IPS-20b (cell line): ENCODE measurements around the gene COL6A3.

Experiments used
- H3K27ac ChIP-seq: one replicate; pipeline ENCODE4 v1.5.1; 2013; ENCODE audit warnings: low read length
- H3K27me3 ChIP-seq: 2 replicates; pipeline ENCODE4 v1.6.1; 2013; ENCODE audit warnings: mild to moderate bottlenecking, low read length, inconsistent platforms; ENCODE audit not compliant: insufficient read depth
- H3K36me3 ChIP-seq: 2 replicates; pipeline ENCODE4 v1.6.1; 2013; ENCODE audit warnings: low read depth, mild to moderate bottlenecking, inconsistent platforms, low read length, moderate library complexity; ENCODE audit not compliant: insufficient read depth
- H3K4me1 ChIP-seq: 2 replicates; pipeline ENCODE4 v1.6.1; 2013; ENCODE audit warnings: mild to moderate bottlenecking, control low read depth, inconsistent platforms, low read length, moderate library complexity; ENCODE audit not compliant: insufficient read depth
- H3K4me3 ChIP-seq: 2 replicates; pipeline ENCODE4 v1.5.1; 2013; ENCODE audit warnings: mild to moderate bottlenecking, low read length, inconsistent platforms
- H3K9ac ChIP-seq: 2 replicates; pipeline ENCODE4 v1.6.1; 2013; ENCODE audit warnings: low read depth, mild to moderate bottlenecking, inconsistent platforms, low read length, moderate library complexity
- H3K9me3 ChIP-seq: 2 replicates; pipeline ENCODE4 v1.6.1; 2013; ENCODE audit warnings: mild to moderate bottlenecking, low read depth, low read length, inconsistent platforms; ENCODE audit not compliant: insufficient read depth

COL6A3 gene

DNA sequence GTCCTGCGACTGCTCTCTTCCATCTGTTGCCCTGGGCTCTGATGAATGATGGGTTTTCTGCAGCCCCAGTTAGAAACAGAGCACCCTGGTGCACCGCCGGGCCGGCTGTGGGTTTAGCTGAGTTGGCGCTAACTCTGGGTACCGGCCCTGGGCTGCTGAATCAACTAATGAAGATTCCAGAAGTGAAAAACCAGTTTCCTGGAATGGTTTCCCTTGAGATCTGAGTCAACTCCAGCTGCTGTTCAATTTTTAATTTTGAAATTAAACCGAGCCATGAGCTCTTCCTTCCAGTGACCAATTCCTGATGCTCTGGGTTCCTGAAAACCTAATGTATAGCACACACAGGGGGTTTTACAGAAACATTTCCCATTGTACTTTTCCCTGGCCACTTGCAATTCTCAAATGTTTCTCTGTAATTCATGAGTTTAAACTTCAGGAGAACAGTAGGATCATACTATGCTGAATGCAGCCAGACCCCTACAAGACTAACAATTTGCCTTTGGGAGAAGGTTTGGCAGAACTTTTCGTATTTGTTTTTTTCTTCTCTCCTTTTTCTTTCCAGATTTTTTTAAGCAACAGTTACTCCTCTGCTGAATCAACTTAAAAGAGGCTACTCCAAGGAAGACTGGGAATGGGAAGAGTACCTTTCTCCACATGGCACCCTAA lies 5.5 kb downstream of the COL6A3 start:
- Histone ChIP-seq H3K9ac (no peak overlapping the region), H3K36me3 (no peaks in the 10 kb centered on the region), H3K27me3 (peaks cover under 1% of the 10 kb centered on the region; the same call in 1 of the 2 replicates), H3K4me1 (no peaks in the 10 kb centered on the region; the same call in 1 of the 2 replicates), H3K4me3 (no peak overlapping the region), H3K27ac (no peak overlapping the region), H3K9me3 (no peaks in the 10 kb centered on the region)

- H3K9me3 ChIP-seq, result no peaks in the 10 kb centered on the region
- H3K9ac ChIP-seq, result no peak overlapping the region
- no peaks in the 10 kb centered on the region; the same call in 1 of the 2 replicates for H3K4me1 ChIP-seq
- no peaks in the 10 kb centered on the region for H3K36me3 ChIP-seq
- no peaks in the 10 kb centered on the region for H3K27me3 ChIP-seq
- no peak overlapping the region for H3K4me3 ChIP-seq
- H3K27ac ChIP-seq, result no peak overlapping the region
Observed at GRCh38 chr2:237407700-237408099, 6.3 kb downstream of the COL6A3 start.

- Histone ChIP-seq H3K9me3 (no peaks in the 10 kb centered on the region), H3K27ac (no peak overlapping the region), H3K4me3 (no peak overlapping the region), H3K4me1 (no peaks in the 10 kb centered on the region), H3K36me3 (no peaks in the 10 kb centered on the region), H3K27me3 (no peaks in the 10 kb centered on the region), H3K9ac (no peak overlapping the region)
Observed at GRCh38 chr2:237406371-237406895, 7.5 kb downstream of the COL6A3 start.

- no peaks in the 10 kb centered on the region for H3K9me3 ChIP-seq
- no peak overlapping the region for H3K27ac ChIP-seq
- no peaks in the 10 kb centered on the region for H3K4me1 ChIP-seq
- H3K36me3 ChIP-seq, result no peaks in the 10 kb centered on the region
- no peaks in the 10 kb centered on the region for H3K27me3 ChIP-seq
- H3K9ac ChIP-seq, result no peak overlapping the region
- no peak overlapping the region for H3K4me3 ChIP-seq
Observed at GRCh38 chr2:237405605-237406004, 8.4 kb downstream of the COL6A3 start.

- H3K9me3 ChIP-seq, result no peaks in the 10 kb centered on the region
Observed at GRCh38 chr2:237405006-237405559, 8.9 kb downstream of the COL6A3 start.

GRCh38 chr2:237404413-237404812 lies 9.6 kb downstream of the COL6A3 start:
- H3K27ac ChIP-seq, result no peak overlapping the region
- H3K4me3 ChIP-seq, result no peak overlapping the region
- no peaks in the 10 kb centered on the region for H3K36me3 ChIP-seq
- no peaks in the 10 kb centered on the region for H3K27me3 ChIP-seq
- H3K4me1 ChIP-seq, result no peaks in the 10 kb centered on the region
- H3K9ac ChIP-seq, result no peak overlapping the region
- H3K9me3 ChIP-seq, result no peaks in the 10 kb centered on the region

More at GRCh38 chr2:237405006-237405559, 8.9 kb downstream of the COL6A3 start:
- Histone ChIP-seq H3K27me3 (no peaks in the 10 kb centered on the region), H3K27ac (no peak overlapping the region), H3K4me3 (no peak overlapping the region), H3K36me3 (no peaks in the 10 kb centered on the region), H3K9ac (no peak overlapping the region), H3K4me1 (no peaks in the 10 kb centered on the region)

DNA sequence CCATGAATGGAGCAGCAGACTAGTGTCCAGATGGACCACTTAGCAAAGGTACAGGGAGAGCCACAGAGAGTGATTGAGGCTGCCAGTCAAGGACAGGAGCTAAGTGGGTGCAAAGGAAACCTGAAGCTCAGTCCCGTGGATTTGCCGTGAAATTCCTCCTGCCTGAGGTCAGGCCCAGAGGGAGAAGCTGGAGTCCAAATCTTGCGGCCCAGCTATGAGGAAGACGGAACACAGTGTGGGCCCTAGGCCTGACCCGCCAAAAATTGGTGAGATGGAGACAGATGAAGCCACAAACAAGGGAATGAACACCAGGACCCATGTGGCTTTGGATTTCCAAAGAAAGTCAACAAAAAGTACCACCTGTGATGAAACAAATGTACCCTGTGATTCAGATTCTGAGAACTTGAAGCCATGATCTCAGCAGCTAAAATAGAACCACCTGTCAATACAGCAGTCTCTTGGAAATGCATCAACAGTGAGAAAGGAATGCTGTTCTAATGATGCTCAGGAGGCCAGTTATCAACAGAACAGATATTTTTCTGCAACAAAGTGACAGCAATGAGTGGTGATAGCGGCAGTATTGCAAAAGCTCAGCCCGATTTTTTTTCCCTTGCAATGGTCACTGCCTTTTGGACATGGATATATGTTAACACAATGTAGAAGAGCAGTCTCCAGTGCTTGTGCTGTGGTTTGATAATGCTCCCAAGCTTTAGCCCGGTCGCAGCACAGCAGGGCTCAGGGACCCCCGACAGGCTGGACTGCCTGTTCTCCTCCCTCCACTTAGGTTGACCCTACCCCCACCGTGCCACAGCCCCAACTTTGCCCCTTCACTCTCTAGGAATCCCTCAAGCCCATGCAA lies 10.7 kb downstream of the COL6A3 start:
- Histone ChIP-seq H3K36me3 (no peaks in the 10 kb centered on the region), H3K9ac (no peak overlapping the region), H3K4me1 (no peaks in the 10 kb centered on the region), H3K4me3 (no peak overlapping the region), H3K27ac (no peak overlapping the region), H3K27me3 (no peaks in the 10 kb centered on the region), H3K9me3 (no peaks in the 10 kb centered on the region)

GRCh38 chr2:237400199-237400598 lies 13.8 kb downstream of the COL6A3 start:
- Histone ChIP-seq H3K9me3 (no peaks in the 10 kb centered on the region), H3K4me3 (no peak overlapping the region), H3K27me3 (peaks cover 9% of the 10 kb centered on the region; the same call in 1 of the 2 replicates), H3K4me1 (no peaks in the 10 kb centered on the region), H3K9ac (no peak overlapping the region), H3K27ac (no peak overlapping the region), H3K36me3 (no peaks in the 10 kb centered on the region)

DNA sequence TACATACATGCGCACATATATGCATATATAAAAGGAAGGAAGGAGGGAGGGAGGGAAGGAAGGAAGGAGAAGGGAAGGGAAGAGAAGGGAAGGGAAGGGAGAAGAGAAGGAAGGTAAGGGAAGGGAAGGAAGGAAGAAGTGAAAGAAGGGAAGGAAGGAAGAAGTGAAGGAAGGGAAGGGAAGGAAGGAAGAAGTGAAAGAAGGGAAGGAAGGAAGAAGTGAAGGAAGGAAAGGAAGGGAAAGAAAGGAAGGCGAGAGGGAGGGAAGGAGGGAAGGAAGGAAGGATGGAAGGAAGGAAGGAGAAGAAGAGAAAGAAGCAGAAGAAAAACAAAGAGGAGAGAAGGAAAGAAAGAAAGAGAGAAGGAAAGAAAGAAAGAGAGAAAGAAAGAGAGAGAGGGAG lies 16.9 kb downstream of the COL6A3 start:
- H3K9me3 ChIP-seq, result no peaks in the 10 kb centered on the region
- H3K27ac ChIP-seq, result no peak overlapping the region
- H3K36me3 ChIP-seq, result no peaks in the 10 kb centered on the region
- no peak overlapping the region for H3K4me3 ChIP-seq
- H3K9ac ChIP-seq, result no peak overlapping the region
- H3K27me3 ChIP-seq, result peaks cover 9% of the 10 kb centered on the region; the same call in 1 of the 2 replicates
- no peaks in the 10 kb centered on the region for H3K4me1 ChIP-seq

DNA sequence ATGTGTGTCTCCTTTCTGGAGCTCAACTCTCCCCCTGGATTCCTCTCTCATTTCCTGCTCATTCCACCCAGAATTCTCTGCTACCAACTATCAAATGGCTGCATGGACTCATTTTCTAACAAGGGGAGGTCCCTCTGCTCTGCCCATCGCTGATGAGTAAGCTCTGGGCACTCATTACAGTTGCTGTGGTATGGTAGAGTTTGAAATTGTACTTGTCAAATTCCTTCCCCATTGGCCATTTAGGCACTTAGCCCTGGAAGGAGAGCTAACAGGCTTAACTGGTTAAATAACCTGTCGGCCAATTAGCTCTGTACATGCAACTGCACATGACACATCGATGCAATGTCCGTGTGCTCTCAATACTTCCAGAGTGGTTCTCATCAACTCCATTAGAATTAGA lies 20.4 kb downstream of the COL6A3 start:
- Histone ChIP-seq H3K4me3 (no peak overlapping the region), H3K27me3 (peaks cover 9% of the 10 kb centered on the region; the same call in 1 of the 2 replicates), H3K9ac (no peak overlapping the region), H3K4me1 (no peaks in the 10 kb centered on the region), H3K36me3 (no peaks in the 10 kb centered on the region), H3K9me3 (no peaks in the 10 kb centered on the region), H3K27ac (no peak overlapping the region)

- no peak overlapping the region for H3K9ac ChIP-seq
- no peaks in the 10 kb centered on the region for H3K36me3 ChIP-seq
- H3K9me3 ChIP-seq, result no peaks in the 10 kb centered on the region
- no peak overlapping the region for H3K27ac ChIP-seq
- no peak overlapping the region for H3K4me3 ChIP-seq
- H3K4me1 ChIP-seq, result no peaks in the 10 kb centered on the region
- H3K27me3 ChIP-seq, result peaks cover 7% of the 10 kb centered on the region; the same call in 1 of the 2 replicates
Observed at GRCh38 chr2:237392186-237392585, 21.8 kb downstream of the COL6A3 start.
